WERI-Rb-1 (cell line): Measurements from ENCODE around the gene PHRF1.

ENCODE experiments used
- DNase-seq: peaks from one replicate; pipeline ENCODE4 v3.0.0-alpha.2; 2020
- H3K27ac ChIP-seq: fragments of 250-450 bp; sonication (Bioruptor Pico); 2 replicates; pipeline ENCODE4 v1.5.1; 2020; ENCODE audit warnings: mild to moderate bottlenecking, moderate library complexity
- H3K27me3 ChIP-seq: fragments of 250-450 bp; sonication (Bioruptor Pico); 2 replicates; pipeline ENCODE4 v1.5.1; 2021; ENCODE audit warnings: mild to moderate bottlenecking, low read depth, moderate library complexity; ENCODE audit not compliant: insufficient read depth, severe bottlenecking
- H3K36me3 ChIP-seq: fragments of 250-450 bp; sonication (Bioruptor Pico); 2 replicates; pipeline ENCODE4 v1.5.1; 2020; ENCODE audit warnings: mild to moderate bottlenecking, moderate library complexity
- H3K4me3 ChIP-seq: 2 replicates; pipeline ENCODE4 v1.5.1; 2011; ENCODE audit warnings: low read depth, mild to moderate bottlenecking, control low read depth, low read length
- H3K9me3 ChIP-seq: fragments of 250-450 bp; sonication (Bioruptor Pico); 2 replicates; pipeline ENCODE4 v1.5.1; 2021; ENCODE audit warnings: mild to moderate bottlenecking, moderate library complexity; ENCODE audit not compliant: severe bottlenecking
- TF ChIP-seq, protein P1 (sequence below): IDR thresholded peaks from 2 replicates; pipeline ENCODE4 v1.5.1; 2011; ENCODE audit warnings: low read depth, mild to moderate bottlenecking, control low read depth, inconsistent platforms, low read length

PHRF1 gene

GRCh38 chr11:595400-595799 is 19.1 kb downstream of the PHRF1 start:
- H3K4me3 ChIP-seq, result no peak overlapping the region
- no peaks in the 10 kb centered on the region for H3K27me3 ChIP-seq
- DNase-seq, result no peak
- TF ChIP-seq, protein P1, sequence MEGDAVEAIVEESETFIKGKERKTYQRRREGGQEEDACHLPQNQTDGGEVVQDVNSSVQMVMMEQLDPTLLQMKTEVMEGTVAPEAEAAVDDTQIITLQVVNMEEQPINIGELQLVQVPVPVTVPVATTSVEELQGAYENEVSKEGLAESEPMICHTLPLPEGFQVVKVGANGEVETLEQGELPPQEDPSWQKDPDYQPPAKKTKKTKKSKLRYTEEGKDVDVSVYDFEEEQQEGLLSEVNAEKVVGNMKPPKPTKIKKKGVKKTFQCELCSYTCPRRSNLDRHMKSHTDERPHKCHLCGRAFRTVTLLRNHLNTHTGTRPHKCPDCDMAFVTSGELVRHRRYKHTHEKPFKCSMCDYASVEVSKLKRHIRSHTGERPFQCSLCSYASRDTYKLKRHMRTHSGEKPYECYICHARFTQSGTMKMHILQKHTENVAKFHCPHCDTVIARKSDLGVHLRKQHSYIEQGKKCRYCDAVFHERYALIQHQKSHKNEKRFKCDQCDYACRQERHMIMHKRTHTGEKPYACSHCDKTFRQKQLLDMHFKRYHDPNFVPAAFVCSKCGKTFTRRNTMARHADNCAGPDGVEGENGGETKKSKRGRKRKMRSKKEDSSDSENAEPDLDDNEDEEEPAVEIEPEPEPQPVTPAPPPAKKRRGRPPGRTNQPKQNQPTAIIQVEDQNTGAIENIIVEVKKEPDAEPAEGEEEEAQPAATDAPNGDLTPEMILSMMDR, result no peak
- peaks cover 88% of the 10 kb centered on the region for H3K36me3 ChIP-seq
- no peak overlapping the region for H3K27ac ChIP-seq
- H3K9me3 ChIP-seq, result no peaks in the 10 kb centered on the region

- DNase-seq, result no peak
- Histone ChIP-seq H3K36me3 (peaks cover 87% of the 10 kb centered on the region), H3K9me3 (no peaks in the 10 kb centered on the region), H3K4me3 (no peak overlapping the region), H3K27me3 (no peaks in the 10 kb centered on the region), H3K27ac (no peak overlapping the region)
- TF ChIP-seq, protein P1, result no peak
Measured at GRCh38 chr11:596374-596773, 20.1 kb downstream of the PHRF1 start.

DNA sequence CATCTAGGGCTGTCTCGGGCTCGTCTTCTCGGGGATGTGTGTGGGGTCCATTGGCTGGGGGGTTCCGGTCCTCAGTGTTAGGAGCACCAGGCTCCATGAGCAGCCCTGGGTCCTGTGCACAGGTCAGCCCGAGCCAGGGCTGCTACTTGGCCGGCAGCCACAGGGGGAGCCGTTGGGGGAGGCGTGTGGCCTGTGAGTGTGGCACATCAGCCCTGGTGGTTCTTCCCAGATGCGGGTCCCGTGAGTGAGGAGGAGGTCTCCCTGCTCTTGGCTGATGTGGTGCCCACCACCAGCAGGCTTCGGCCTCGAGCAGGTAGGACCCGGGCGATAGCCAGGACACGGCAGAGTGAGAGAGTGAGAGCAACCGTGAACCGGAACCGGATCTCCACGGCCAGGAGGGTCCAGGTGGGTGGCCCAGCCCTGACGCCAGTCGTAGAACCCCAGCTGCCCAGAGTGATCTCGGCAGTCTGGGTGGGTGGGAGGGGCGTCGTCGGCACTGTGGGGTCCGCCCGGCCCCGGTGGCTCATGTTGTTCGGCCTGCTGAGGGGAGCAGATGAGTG is 21.0 kb downstream of the PHRF1 start:
- TF ChIP-seq, protein P1, result peak; percentile 64
- Histone ChIP-seq H3K4me3 (no peak overlapping the region), H3K9me3 (no peaks in the 10 kb centered on the region), H3K27me3 (no peaks in the 10 kb centered on the region), H3K36me3 (peaks cover 90% of the 10 kb centered on the region), H3K27ac (no peak overlapping the region)
- no peak for DNase-seq

DNA sequence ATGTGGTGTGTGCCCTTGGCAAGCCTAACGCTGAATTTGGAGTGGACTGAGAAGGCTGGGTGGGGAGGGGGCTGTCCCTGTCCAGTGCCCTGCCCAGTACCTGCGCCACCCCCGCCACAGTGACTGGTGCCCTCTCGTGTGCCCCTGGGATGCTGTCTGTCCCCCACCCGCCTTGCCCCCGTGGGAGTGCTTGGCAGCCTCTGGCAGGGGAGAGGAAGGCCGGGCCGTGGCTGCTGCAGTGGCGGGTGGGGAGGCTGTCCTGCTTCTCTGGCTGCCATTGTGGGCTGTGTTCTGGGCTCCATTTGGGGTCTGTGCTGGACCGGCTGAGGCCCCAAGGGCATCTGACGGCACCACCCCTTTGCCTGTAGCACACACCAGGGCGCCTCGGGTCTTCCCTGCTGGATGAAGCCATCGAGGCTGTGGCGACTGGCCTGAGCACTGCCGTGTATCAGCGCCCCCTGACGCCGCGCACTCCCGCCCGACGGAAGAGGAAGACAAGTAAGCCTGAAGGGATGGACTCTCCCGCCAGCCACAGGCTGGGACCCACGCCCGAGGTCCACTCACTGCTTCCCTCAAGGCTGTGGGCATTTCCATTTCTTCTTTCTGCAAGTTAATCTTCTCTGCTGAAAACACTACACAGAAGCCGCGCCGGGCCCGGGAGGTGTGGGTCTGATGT is 21.9 kb downstream of the PHRF1 start:
- no peak for DNase-seq
- Histone ChIP-seq H3K27ac (no peak overlapping the region), H3K4me3 (no peak overlapping the region), H3K36me3 (peaks cover 88% of the 10 kb centered on the region), H3K9me3 (no peaks in the 10 kb centered on the region), H3K27me3 (no peaks in the 10 kb centered on the region)
- TF ChIP-seq, protein P1, result no peak

DNA sequence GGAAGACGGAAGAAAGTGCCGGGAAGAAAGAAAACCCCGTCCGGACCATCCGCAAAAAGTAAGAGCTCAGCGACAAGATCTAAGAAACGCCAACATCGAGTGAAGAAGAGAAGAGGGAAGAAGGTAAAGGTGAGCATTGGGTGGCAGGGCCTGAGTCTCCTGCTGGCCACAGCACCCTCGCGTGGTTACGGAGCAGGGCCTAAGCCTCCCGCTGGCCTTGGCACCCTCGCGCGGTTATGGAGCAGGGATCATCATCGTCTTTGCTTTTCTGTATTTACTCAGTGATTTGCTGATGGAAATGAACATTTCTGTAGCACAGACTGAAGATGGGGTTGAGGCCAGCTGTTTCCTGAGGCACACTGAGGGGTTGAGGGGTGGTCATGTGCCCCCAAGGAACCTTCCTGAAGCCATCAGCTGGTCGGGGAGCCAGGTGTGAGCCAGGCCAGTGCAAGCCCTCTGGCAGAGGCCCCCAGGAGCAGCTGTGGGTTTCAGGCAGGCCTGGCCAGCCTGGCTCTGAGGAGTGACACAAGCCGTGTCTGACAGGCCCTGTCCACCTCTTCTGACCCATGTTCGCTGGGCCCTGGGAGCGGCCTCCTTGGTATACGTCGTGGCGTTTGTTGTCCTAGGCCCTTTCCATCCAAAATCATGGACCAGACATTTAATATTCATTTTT is 25.4 kb downstream of the PHRF1 start:
- no peak overlapping the region for H3K4me3 ChIP-seq
- H3K27me3 ChIP-seq, result no peaks in the 10 kb centered on the region
- DNase-seq, result no peak
- peaks cover 87% of the 10 kb centered on the region for H3K36me3 ChIP-seq
- H3K27ac ChIP-seq, result no peak overlapping the region
- TF ChIP-seq, protein P1, result no peak
- no peaks in the 10 kb centered on the region for H3K9me3 ChIP-seq
